ENCODE measurements around the gene PHF11. TPM values are rescaled to one million over a fixed set of nuclear protein-coding genes. Genes with fewer than 3 reads are reported as not detected.
A peak's percentile ranks its signal among the peaks of the same experiment; 100 is the strongest.

PHF11 gene
- total and polyA plus RNA-seq, 2 of the 13 experiments (the other 11 are each of a cell fraction or from before 2014, with no cell fraction given), result 15.8 to 22.0 TPM

GRCh38 chr13:49459580-49459979 lies 36.2 kb upstream of the PHF11 start (continued):
- no peak for TF ChIP-seq ZNF337 (CRISPR knock-in tag; IDR thresholded peaks at IDR 0.05; ENCODE audit: borderline replicate concordance, low read depth)

GRCh38 chr13:49464085-49464484 lies 31.7 kb upstream of the PHF11 start:
- peaks cover 8 to 20% of the 10 kb centered on the region in 2 experiments for H3K36me3 ChIP-seq (replicated peaks in 1 of 2; ENCODE audit: control insufficient read depth in 1 of 2, insufficient read depth in 2 of 2, low read length in 2 of 2)
- no peak overlapping the region for H2AFZ ChIP-seq (ENCODE audit: low read length)
- H3K27ac ChIP-seq (ENCODE audit: extremely low read length, insufficient read depth, low read length), result peak overlapping the region; percentile 96
- intact Hi-C loops (cut with micrococcal nuclease; ENCODE audit: unreplicated experiment), result no loop called here
- no peak overlapping the region for H3K4me2 ChIP-seq (ENCODE audit: low read depth, low read length)
- DNase-seq (ENCODE audit: low spot score) (no peak), FAIRE-seq (no peak), ATAC-seq (no peak)
- no peaks in the 10 kb centered on the region for H4K20me1 ChIP-seq (ENCODE audit: insufficient read depth, low read length)
- WGBS (ENCODE audit: low lambda C conversion rate), result 64% methylated on average over 1 of the region's 1 CpG
- ChIA-PET POLR2A (no interaction called here), CTCF (ENCODE audit: low intra/inter-chr PET ratio, low total read pairs) (no interaction called here)
- BruUV-seq (replicated peaks), result no TSS peak
- H3K9ac ChIP-seq (ENCODE audit: insufficient read depth, low read depth, low read length), result no peak overlapping the region
- in situ Hi-C loops (cut with HindIII; ENCODE audit: extremely low pct_ligation_motif_present, low pct_unique_long_range_greater_than_20kb), result no loop called here
- H3K79me2 ChIP-seq (ENCODE audit: insufficient read depth, low read length), result no peaks in the 10 kb centered on the region
- H3K27me3 ChIP-seq (ENCODE audit: control insufficient read depth in 1 of 2, insufficient read depth in 2 of 2, low read length in 2 of 2), result no peaks in the 10 kb centered on the region
- no peak overlapping the region for H3K4me3 ChIP-seq (replicated peaks in 1 of 3; ENCODE audit: insufficient read depth in 1 of 3, low read depth in 2 of 3, low read length in 3 of 3)
- H3K9me3 ChIP-seq (ENCODE audit: low read length), result peaks cover 17% of the 10 kb centered on the region
- H3K4me1 ChIP-seq (ENCODE audit: insufficient read depth, low read length), result peaks cover 40% of the 10 kb centered on the region
- no peak for TF ChIP-seq ZNF10 (CRISPR knock-in tag; IDR thresholded peaks at IDR 0.05; ENCODE audit: borderline replicate concordance, low read depth)
- TF ChIP-seq TERF1 (CRISPR knock-in tag; IDR thresholded peaks at IDR 0.05), result no peak
- TF ChIP-seq KAT2B (IDR thresholded peaks at IDR 0.05; ENCODE audit: borderline replicate concordance, low read depth, low read length), result no peak
- TF ChIP-seq GATAD1 (CRISPR knock-in tag; IDR thresholded peaks at IDR 0.05), result no peak
- TF ChIP-seq GTF3A (CRISPR knock-in tag; conservative IDR thresholded peaks at IDR 0.05), result no peak
- no peak for TF ChIP-seq SPEN (CRISPR knock-in tag; IDR thresholded peaks at IDR 0.05; ENCODE audit: low read depth)
- no peak for TF ChIP-seq ZNF430 (CRISPR knock-in tag; IDR thresholded peaks at IDR 0.05)
- TF ChIP-seq ZNF281 (CRISPR knock-in tag; IDR thresholded peaks at IDR 0.05; ENCODE audit: borderline replicate concordance), result no peak
- TF ChIP-seq, protein P1, sequence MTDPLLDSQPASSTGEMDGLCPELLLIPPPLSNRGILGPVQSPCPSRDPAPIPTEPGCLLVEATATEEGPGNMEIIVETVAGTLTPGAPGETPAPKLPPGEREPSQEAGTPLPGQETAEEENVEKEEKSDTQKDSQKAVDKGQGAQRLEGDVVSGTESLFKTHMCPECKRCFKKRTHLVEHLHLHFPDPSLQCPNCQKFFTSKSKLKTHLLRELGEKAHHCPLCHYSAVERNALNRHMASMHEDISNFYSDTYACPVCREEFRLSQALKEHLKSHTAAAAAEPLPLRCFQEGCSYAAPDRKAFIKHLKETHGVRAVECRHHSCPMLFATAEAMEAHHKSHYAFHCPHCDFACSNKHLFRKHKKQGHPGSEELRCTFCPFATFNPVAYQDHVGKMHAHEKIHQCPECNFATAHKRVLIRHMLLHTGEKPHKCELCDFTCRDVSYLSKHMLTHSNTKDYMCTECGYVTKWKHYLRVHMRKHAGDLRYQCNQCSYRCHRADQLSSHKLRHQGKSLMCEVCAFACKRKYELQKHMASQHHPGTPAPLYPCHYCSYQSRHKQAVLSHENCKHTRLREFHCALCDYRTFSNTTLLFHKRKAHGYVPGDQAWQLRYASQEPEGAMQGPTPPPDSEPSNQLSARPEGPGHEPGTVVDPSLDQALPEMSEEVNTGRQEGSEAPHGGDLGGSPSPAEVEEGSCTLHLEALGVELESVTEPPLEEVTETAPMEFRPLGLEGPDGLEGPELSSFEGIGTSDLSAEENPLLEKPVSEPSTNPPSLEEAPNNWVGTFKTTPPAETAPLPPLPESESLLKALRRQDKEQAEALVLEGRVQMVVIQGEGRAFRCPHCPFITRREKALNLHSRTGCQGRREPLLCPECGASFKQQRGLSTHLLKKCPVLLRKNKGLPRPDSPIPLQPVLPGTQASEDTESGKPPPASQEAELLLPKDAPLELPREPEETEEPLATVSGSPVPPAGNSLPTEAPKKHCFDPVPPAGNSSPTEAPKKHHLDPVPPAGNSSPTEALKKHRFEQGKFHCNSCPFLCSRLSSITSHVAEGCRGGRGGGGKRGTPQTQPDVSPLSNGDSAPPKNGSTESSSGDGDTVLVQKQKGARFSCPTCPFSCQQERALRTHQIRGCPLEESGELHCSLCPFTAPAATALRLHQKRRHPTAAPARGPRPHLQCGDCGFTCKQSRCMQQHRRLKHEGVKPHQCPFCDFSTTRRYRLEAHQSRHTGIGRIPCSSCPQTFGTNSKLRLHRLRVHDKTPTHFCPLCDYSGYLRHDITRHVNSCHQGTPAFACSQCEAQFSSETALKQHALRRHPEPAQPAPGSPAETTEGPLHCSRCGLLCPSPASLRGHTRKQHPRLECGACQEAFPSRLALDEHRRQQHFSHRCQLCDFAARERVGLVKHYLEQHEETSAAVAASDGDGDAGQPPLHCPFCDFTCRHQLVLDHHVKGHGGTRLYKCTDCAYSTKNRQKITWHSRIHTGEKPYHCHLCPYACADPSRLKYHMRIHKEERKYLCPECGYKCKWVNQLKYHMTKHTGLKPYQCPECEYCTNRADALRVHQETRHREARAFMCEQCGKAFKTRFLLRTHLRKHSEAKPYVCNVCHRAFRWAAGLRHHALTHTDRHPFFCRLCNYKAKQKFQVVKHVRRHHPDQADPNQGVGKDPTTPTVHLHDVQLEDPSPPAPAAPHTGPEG (CRISPR knock-in tag; IDR thresholded peaks at IDR 0.05), result no peak
- TF ChIP-seq BCL3 (CRISPR knock-in tag; IDR thresholded peaks at IDR 0.05), result no peak

Measured in HepG2 (cell line).